PC-9 (cell line): ENCODE measurements around the gene RACK1.

ENCODE experiments used
- EZH2 ChIP-seq: fragments of 200-600 bp; sonication (generic); IDR thresholded peaks from 2 replicates; pipeline ENCODE4 v1.8.0; 2017; ENCODE audit warnings: antibody characterized with exemption, low read depth
- TF ChIP-seq, protein P1 (sequence below): fragments of 200-600 bp; sonication (generic); conservative IDR thresholded peaks from 2 replicates; pipeline ENCODE4 v1.6.1; 2017; ENCODE audit warnings: mixed run types, antibody characterized with exemption, mild to moderate bottlenecking, moderate library complexity

GRCh38 chr5:181281077-181281983 is 37.6 kb upstream of the RACK1 start:
- no peak for TF ChIP-seq EZH2
- TF ChIP-seq, protein P1, sequence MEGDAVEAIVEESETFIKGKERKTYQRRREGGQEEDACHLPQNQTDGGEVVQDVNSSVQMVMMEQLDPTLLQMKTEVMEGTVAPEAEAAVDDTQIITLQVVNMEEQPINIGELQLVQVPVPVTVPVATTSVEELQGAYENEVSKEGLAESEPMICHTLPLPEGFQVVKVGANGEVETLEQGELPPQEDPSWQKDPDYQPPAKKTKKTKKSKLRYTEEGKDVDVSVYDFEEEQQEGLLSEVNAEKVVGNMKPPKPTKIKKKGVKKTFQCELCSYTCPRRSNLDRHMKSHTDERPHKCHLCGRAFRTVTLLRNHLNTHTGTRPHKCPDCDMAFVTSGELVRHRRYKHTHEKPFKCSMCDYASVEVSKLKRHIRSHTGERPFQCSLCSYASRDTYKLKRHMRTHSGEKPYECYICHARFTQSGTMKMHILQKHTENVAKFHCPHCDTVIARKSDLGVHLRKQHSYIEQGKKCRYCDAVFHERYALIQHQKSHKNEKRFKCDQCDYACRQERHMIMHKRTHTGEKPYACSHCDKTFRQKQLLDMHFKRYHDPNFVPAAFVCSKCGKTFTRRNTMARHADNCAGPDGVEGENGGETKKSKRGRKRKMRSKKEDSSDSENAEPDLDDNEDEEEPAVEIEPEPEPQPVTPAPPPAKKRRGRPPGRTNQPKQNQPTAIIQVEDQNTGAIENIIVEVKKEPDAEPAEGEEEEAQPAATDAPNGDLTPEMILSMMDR = no peak
